NCI-H2107 (cell line): ENCODE data around the gene ARHGAP26.

Source experiments
- DNase-seq: peaks from one replicate; lab custom pipeline; 2025; lab: John Stamatoyannopoulos, UW

The ARHGAP26 gene

DNA sequence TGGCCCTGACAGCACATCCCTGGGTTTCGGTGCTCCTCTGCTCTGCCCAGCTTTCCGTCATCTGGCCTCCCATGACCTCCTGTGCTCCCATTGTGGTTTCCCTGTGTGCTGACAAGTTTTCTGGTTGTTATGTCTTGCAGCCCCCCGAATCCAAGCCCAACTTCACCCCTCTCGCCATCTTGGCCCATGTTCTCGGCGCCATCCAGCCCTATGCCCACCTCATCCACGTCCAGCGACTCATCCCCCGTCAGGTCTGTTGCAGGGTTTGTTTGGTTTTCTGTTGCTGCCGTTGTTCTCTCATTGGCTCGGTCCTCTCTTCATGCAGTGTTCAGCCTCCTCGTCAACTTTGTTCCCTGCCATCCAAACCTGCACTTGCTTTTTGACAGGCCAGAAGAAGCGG, 436.9 kb downstream of the ARHGAP26 start:
- DNase-seq, result no peak

DNA sequence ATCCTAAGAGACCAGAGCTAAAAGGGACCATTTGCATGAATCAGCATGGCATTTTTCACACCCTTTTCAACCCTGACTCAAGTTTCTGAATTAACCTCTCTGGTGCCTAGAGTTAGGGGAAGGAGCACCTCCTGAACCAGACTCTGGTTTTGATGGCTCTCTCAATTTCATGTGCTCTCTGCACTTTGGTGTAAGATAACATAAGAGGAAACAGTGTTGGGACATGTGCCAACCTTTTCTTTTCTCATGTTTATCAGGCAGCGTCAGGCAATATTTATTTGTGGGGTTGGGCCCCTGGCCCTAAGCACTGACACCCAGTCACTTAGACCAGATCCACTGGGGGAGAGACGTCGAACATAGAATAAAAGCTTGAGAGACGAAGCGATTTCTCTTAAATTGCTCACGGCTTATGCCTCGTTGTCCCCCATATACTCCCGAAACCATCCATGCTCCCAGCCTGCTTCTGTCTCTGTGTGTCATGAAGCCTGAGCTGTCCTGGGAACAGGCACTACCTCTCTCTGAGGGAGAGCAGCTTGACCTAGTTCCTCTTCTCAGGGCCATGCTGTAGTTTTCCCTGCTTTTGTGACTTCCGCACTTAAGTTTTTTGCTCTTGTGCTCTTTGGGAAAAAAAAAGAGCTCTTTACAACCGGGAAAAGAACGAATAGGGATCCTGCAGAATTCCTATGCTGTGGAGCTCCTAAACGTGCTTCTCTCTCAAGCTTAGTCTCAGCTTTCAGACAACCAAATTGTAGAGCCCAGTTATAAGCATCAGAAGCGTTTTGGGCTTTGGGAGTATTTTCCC, 437.6 kb downstream of the ARHGAP26 start:
- DNase-seq, result no peak

DNA sequence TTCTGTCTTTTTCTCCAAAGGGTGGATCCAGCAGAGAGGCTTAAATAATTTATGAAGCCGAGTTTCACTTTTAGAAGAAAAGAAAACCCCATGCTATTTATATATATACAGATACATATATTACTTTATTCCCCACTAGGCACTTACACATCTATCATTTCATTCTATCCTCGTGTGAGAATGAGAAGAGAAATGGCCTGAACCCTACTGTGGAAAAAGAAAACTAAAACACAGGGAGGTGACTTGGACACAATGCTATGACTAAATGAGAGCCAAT, 438.1 kb downstream of the ARHGAP26 start:
- DNase-seq, result no peak

DNA sequence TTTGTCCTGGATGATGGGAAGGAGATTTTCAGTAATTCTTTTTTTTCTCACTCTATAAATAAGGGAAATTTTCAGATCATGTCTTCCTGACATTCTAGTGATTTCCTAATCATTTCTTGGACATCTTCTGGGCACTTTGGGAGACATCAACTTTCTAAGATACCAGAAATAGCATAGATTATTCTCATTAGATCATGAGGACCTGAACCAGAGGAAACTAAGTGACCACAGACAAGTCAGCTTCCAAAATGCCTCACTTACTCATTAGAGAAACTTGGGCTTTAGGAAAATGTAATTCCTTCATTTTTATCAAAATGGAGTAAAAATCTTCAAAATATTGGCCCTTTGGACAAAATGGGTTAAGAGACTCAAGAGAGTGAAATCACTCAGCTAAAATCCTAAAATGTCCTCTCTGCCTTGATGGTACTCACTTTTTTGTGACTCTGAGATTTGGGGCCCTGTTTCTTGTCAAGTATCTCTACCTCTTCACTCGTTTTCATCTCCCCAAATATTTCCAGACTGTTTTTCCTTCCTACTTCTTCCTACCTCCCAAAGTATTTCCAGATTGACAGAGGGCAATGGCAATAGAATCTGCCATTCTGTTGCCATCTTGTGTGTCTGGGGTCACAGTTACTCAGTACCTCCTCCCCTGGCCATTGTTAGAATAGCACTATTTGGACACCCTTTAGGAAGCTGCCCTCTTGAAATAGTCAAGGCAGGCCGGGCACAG, 438.8 kb downstream of the ARHGAP26 start:
- DNase-seq, result no peak

DNA sequence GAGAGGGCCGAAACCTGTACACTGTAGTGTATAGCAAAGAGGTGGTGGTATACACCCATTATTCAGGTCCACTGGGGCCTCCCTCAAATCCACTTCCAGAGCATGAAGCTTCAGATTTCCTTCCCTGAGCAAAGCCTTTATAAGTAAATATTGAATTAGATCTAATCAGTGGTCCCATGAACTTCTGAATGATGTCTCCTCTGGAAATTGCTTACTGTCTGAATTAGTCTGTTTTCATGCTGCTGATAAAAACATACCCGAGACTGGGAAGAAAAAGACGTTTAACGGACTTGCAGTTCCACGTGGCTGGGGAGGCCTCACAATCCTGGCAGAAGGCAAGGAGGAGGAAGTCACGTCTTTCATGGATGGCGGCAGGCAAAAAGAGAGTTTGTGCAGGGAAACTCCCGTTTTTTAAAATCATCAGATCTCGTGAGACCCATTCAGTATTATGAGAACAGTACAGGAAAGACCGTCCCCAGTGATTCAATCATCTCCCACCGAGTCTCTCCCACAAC, 439.8 kb downstream of the ARHGAP26 start:
- DNase-seq, result no peak

DNA sequence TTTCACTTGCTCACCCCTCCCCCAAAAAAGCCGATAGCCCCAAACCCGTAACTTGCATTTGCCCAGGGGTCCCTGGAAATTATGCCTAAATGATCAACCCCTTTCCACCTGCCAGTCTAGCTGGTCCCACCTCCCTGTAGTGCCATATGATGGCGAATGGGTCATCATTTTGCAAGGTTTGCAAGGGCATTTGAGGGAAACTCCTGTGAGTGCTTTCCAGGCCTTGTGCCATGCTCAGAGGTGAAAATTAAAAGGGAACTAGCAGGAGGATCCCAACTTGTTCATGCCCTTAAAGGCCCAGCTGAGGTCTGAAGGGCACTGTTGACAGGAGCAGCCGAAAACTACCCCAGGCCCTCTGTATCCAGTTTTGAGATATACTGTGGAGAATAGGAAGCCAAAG, 440.4 kb downstream of the ARHGAP26 start:
- no peak for DNase-seq

DNA sequence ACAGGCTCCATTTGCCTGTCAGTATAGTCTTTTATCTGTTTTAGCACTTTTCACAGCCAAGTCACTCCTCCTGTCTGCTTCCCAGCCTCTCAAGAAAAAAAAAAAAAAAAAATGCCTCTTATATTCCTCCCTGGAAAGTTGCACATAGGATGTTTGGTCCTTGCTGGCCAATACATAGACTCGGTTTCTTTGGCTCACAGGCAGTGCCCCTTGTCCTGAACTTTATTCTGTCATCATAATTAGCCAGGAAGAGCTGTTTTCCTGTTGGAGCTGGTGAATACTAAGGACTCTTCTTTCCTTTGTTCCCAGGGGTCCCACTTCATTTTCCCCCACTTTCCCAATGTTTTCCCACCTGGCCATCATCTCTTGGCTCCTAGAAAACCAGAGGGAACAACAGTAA, 442.1 kb downstream of the ARHGAP26 start:
- DNase-seq, result no peak

DNA sequence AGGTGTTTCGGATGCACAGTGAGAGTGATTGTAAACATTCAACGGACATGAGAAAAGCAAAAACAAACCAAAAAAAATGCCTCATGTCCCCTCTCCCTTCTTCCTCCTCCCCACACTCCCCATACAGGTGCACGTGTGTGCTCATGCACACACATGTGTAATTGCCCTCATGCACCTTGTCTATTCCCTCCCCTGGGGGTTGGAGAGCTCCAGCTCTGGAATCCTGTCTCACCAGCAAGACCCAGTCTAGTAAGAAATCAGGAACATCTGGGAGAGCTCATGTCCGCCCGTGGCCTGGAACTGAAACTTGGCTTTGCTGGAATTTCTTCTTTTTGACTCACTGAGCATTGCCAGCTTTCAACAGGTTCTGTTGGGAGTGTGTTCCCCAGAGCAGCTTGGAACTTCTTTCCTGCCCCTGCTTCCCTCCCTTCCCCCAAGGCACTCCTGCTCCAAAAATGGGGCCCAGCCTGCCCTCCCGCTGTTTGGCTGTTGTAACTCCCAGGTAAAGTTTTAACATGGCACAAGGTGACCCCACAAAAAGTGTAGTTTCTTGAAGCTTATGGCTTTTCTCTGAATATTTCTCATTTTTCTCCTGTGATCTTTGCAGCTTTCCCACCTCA, 443.2 kb downstream of the ARHGAP26 start:
- DNase-seq, result no peak

DNA sequence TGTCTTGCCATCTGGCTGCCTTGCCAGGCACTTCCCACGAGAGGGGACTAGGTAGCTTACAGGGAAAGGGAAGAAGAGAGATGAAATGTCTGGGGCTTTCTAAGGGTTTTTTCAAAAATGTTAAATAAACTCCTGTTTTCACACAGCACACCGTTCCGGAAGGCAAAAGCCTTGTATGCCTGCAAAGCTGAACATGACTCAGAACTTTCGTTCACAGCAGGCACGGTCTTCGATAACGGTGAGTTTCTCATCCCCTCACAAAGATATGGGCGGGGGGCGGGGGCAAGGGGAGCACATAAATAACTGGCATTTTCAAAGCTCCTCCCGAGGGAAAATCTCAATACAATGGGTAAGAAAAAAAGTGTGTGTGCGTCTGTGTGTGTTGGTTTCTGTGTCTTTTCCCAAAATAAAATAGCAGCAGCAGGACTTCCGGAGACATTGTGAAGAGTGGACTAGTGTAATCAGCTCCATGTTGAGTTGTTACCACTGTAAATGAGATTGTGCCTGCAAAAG, 443.7 kb downstream of the ARHGAP26 start:
- no peak for DNase-seq

DNA sequence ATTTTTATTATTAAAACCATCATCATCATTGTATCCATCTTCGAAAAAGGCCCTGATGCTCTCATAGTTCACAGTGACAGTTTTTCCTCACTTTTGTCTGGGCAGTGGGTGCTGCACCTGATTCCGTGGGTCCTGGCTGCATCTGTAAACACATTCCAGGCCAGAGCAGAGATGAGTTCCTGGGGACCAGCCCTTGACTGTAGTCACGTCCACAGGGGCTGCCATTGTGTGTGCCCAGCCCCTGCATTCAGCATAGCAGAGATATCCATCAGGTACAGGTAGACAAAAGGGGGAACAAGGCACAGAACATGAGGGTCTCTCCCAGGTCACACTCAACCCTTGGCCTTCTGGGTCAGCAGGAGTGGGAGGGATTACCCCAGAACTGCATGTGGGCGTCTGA, 444.3 kb downstream of the ARHGAP26 start:
- DNase-seq, result no peak

DNA sequence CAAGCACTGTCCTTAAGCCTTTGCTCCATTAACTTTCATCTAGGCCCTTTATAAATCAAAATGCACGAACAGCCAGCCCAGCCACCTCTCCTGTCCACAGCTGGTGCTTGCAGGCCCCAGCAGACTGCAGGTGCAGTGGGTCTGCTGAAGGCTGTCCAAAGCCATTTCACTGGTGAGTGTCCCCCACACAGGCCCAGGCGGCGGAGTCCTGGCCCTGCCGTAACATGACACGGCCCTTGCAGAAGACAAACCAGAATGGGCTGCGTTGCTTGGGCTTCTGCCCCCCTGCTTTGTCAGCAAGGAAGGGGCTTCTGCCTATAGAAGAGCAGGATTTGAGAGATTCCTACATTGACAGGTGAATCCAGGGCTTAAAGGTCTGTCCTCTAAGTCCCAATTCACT, 444.7 kb downstream of the ARHGAP26 start:
- no peak for DNase-seq

DNA sequence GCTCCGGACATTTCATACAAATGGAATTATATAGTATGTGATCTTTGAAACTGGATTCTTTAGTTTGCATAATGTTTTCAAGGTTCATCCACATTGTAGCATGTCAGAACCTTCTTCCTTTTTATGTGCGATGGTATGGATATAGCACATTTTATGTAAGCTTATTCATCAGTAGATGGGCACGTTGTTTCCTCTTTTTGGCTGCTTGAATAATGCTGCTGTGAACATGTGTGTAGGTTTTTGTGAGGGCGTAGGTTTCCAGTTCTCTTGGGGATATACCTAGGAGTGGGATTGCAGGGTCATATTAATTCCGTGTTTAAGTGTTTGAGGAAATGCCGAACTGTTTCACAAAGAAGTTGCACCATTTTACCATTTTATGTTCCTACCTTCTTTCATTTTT, 445.5 kb downstream of the ARHGAP26 start:
- no peak for DNase-seq

DNA sequence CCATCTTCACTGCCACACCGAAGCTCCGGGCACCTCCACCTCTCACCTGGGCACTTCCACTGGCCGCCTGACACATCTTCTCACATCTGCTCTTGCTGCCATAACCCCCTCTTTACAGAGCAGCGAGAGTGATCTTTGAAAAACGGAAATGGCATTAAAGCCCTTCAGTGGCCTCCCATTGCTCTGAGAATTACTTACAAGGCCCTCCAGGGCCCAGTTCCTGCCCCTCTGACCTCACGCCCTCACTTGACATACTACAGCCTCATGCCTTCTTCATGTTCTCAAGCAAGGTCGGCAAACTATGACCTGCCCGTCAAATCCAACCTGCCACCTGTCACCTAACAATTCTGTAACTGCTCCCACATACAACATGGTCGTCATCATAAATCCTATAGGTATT, 446.0 kb downstream of the ARHGAP26 start:
- no peak for DNase-seq

DNA sequence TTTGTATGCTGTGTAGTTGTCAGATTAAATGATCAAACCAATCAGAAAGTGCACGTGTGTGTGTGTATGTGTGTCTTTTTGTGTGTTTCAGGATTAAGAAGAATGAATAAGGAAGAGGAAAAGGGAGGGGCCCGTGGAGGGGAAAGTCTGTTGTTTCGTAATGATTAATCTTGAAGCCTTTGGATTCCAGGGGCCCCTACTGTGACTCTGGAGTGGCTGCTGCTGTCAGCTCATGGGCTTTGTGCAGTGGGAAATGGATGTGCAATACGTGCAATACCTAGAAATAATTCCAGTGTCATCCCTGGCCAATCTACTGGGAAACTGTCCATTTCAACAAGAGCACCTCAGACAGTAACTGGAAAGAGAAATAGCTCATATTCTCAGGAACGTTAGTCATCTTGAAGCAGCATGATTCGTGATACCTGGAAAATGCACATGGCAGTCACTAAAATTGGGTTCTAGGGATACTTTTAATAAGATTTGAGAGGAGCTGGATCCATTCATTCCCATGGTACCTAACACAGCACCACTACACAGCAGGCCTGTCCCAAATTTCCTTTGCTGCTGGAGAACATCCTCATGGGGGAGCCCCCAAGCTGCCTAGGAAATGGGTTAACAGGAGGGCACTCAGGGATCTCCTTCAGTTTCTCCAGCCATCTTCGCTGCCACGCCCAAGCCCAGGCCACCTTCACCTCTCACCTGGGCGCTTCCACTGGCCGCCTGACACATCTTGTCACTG, 447.1 kb downstream of the ARHGAP26 start:
- DNase-seq, result no peak

DNA sequence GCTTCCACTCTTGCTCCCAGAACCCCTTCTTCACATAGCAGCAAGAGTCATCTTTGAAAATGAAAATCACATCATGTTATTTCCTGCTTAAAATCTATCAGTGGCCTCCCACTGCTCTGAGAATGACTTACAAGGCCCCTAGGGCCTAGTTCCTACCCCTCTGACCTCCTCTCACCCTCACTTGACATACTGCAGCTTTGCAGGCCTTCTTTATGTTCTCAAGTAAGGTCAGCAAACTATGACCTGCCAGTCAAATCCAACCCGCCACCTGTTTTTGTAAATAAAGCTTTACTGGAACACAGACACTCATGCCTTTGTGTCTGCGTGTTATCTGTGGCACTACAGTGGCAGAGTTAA, 447.6 kb downstream of the ARHGAP26 start:
- no peak for DNase-seq

DNA sequence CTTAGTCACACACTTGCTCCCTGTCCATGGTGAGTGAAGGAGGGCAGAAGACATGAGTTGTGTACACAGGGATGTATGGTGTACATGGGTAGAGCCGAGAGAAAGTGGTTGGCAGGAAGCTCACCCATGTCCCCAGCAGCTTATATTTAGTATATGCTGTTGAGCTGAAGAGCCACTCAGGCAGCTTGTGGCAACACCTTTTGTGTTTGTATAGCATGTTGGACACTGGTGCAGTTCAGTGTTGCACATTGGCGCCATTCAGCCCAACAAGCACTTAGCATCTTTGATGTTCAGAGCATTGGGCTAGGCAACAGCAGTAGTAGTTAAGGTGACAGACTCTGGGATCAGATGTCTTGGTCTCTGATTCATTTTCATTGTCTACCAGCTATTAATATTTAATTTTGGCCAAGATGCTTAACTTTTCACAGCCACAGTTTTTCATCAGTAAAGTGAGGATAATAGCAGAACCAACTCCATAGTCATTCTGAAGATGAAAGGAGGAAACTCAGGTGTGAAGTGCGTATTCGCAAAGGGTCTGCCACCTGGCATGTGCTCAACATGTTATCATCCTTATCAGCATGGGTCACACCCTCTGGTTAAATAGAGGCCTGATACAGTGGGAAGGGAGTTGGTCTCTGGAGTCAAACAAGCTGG, 448.5 kb downstream of the ARHGAP26 start:
- DNase-seq, result no peak

DNA sequence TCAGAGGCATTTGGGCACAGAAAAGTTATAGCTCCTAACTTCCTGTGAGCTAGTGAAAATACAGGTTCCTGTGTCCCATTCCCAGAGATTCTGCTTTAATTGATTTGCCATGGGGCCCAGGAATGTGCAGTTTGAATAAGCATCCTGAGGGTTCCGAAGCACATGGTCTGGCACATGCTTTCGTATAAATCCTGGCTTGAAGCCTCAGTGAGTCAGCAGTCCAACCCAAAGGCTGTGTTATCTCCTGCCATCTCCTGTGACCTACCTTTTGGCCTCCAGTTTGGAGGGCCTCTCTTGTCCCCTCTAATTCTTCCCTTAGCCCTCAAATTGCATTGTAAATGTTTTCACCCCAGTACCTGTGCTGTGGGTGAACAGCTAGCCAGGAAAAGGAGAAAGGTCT, 449.5 kb downstream of the ARHGAP26 start:
- DNase-seq, result no peak

DNA sequence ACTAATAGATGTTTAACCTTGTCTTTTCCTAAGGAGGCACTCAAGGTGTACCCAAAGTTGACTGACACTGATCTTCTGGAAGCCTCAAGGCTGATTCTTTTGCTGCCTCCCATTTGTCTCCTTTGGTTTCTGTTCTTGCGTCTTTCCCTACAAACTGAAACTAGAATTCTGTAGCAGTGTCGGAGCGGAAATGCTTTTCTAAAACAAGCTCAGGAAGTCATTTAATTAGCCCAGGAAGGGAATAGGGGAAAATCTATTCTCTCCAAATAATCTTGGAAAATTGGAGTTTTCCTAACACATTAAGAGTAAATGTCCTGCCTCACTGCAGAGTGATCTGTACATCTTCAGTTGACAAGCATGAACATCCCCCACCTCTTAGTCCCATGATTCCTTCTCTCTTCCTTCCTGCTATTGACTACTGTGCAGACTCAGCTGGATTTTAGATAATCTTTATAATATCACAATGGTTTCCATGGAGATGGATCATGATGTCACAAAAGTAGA, 450.6 kb downstream of the ARHGAP26 start:
- no peak for DNase-seq

DNA sequence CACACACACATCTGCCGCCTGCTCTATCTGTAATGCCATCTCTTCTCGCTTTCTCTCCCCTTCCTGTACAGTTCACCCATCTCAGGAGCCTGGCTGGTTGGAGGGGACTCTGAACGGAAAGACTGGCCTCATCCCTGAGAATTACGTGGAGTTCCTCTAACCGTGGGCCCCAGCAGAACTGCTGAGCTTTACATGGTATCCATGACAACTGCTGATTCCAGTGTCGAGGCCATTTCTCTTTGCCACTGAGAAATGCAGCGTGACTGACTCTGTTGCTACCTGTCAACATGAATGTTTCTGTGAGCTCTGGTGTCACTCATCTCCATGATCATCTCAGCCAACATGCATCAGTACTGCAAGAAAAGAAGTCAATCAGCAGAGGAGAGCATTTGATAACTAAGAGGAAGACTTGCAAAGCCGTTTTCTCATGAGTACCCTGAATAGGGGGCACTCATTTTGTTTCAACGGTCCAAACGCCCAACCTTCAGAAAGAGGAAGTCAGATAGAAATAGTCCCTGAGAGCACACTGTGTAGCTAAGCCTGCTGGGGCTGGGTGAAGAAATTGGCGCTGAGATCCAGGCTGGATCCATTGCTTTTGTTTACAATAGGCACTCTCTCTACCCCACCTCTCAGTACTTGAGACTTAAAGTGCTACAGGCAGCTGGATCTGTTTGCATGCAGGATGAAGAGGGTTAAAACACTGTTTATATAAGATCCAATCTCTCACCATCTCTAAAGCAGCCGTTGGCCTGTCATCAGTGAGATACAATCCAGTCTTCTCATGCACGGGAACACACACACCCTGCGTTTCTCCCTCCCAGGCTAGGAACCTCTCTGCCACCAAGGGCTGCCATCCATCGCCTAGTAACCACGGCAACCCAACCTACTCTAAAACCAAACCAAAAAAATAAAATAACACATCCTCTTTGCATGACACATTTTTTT, 452.4 kb downstream of the ARHGAP26 start:
- DNase-seq, result no peak

DNA sequence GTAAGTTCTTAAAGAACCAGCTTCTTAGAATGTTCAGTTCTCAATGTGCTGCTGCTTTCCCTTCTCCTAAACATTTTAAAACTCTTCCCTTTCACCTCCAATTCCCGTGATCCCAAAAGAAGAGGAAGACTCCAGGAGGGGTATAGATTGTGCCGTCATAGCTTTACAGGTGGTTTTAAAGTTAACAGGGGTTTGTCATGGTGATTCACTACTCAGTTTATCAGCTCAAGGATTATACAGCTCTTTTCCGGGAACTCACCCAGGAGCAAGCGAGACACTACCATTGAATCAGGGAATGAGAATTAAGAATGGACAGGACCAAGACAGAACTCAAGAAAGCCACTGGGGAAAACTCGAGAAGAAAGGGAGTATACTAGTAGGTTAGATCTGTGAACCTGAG, 454.5 kb downstream of the ARHGAP26 start:
- no peak for DNase-seq

DNA sequence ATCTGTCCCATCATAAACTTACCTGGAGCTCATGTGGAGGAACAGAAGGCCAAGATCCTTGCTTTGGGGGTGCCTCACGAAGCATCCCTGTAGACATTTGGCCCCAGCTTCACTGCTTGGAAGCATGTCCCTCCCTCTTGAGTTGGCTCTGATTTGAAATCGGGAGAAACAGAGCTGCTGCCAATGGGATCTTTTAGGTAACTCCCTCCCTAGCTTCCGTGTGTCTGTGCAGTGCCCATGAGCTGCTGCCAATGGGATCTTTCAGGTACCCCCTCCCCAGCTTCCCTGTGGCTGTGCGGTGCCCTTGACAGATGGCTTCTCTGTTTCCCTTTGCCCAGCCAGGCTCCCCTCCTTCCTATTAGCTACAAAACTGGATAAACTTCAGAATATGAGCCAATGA, 455.3 kb downstream of the ARHGAP26 start:
- DNase-seq, result no peak
